Heart right ventricle (tissue), 16 donors: ENCODE results near the gene DENND5A. TPM values are rescaled to one million over a fixed set of nuclear protein-coding genes. Genes with fewer than 3 reads are reported as not detected.

Experiments used
- ATAC-seq, 8 donors: fragments of 200-7000 bp; cut with Tn5 transposase; one replicate each; pipeline ENCODE4 v1.9.1; 2020; ENCODE audit warnings: mild to moderate bottlenecking in 8 of 8, moderate library complexity in 8 of 8, moderate number of reproducible peaks in 1 of 8
- DNase-seq, 2 donors: peaks; one replicate each; pipeline ENCODE4 v3.0.0-alpha.2; 2020
- H3K27ac ChIP-seq, 10 donors: fragments of 200-600 bp; sonication (generic) in 2 of 10; one replicate each; pipeline versions ENCODE4 v1.5.0 to v1.8.0; 2020 to 2022; ENCODE audit warnings: mild to moderate bottlenecking in 3 of 10
- H3K27me3 ChIP-seq, 7 donors: fragments of 200-600 bp; one replicate each; pipeline ENCODE4 v1.8.0; 2021 to 2022; ENCODE audit warnings: mild to moderate bottlenecking in 2 of 7
- H3K36me3 ChIP-seq, 9 donors: fragments of 200-600 bp; sonication (generic) in 1 of 9; one replicate each; pipeline versions ENCODE4 v1.5.0 to v1.8.0; 2020 to 2022; ENCODE audit warnings: mild to moderate bottlenecking in 2 of 9
- H3K4me1 ChIP-seq, 9 donors: fragments of 200-600 bp; sonication (generic) in 1 of 9; one replicate each; pipeline versions ENCODE4 v1.5.0 to v1.8.0; 2020 to 2022; ENCODE audit warnings: mild to moderate bottlenecking in 4 of 9
- H3K4me3 ChIP-seq, 10 donors: fragments of 200-600 bp; sonication (generic) in 2 of 10; one replicate each; pipeline versions ENCODE4 v1.5.0 to v1.8.0; 2020 to 2022; ENCODE audit warnings: mild to moderate bottlenecking in 7 of 10, moderate library complexity in 2 of 10
- H3K9me3 ChIP-seq, 11 donors: fragments of 200-600 bp in 10 of 11; sonication (generic) in 2 of 11; one replicate each; pipeline versions ENCODE4 v1.5.0 to v1.8.0; 2013 to 2022; ENCODE audit warnings: mild to moderate bottlenecking in 2 of 11, control low read depth in 1 of 11, moderate library complexity in 1 of 11
- WGBS, 2 donors: extraction: QIAGEN DNeasy Blood & Tissue Kit; methylation state at CpG; one replicate each; pipeline ENCODE4 v1.1.7; 2013; ENCODE audit warnings: inconsistent platforms in 1 of 2; 5-methylcytosine and 5-hydroxymethylcytosine counted together
- intact Hi-C, 10 donors: fragments of 100-400 bp; cut with DNase I; formaldehyde crosslinking; loops; one replicate each; pipeline versions ENCODE4 v1.11.1 to v1.14.2; 2022
- polyA plus RNA-seq, 2 donors: library from polyadenylated mRNA; stranded (reverse); fragments of 200-250 nt; gene quantifications; one replicate each; pipeline ENCODE4 v1.2.3, GENCODE V29; 2013
- total RNA-seq, 10 donors: library from RNA; stranded (reverse); fragmentation: NEBNext Ultra II Directional in 3 of 10; extraction: Animal tissue kit (Norgen Biotek cat#: 25700) in 3 of 10; gene quantifications; one replicate each; pipeline versions ENCODE4 v1.2.1 to v1.2.4, GENCODE V29; 2021 to 2023
- TF ChIP-seq, protein P1 (sequence below), 9 donors: fragments of 200-600 bp; sonication (generic) in 2 of 9; IDR thresholded peaks; one replicate each; pipeline versions ENCODE4 v1.5.0 to v1.8.0; 2021 to 2022; ENCODE audit warnings: antibody characterized with exemption in 9 of 9, mild to moderate bottlenecking in 5 of 9, moderate library complexity in 1 of 9
- donor health status: Arrhythmogenic right ventricular cardiomyopathy.
- donor health status: ischemic (EF 13 %, LVEDD 7.1; RV severe dilation, severe dysfunction).
- donor health status: healthy with polysubstance abuse.
- donor health status: DM: no; HTN: yes; CAD: no.
- donor health status: DM: no; HTN: no; CAD: no.
- donor health status: ischemic (EF 25% LVEDD 6.9; RV normal size, moderate dysfunction).
- donor health status: ischemic (EF 25% LVEDD 5.7; RV mildly dilated, moderate dysfunction).
- donor health status: healthy.
- donor health status: DM: yes; HTN: yes; CAD: no.
- donor health status: Ischemic cardiomyopathy.
- donor health status: ischemic (EF 35%, LVEDD 5.7; RV mildly dilated, moderate dysfunction).
- donor health status: nonischemic (EF 11% LVEDD 7.7; RV severe dilation, severe dysfunction).
- donor health status: DM: yes; HTN: yes; CAD: no.
- donor health status: PGD.
- donor health status: ischemic (EF 29% LVEDD 5.4; RV normal size, mild dysfunction).
- donor health status: nonischemic (EF 23%, LVEDD 6.1; RV moderate dilation, normal function).

DENND5A gene
- total and polyA plus RNA-seq, 12 donors: 48.9 to 178 (median 114) TPM

DNA sequence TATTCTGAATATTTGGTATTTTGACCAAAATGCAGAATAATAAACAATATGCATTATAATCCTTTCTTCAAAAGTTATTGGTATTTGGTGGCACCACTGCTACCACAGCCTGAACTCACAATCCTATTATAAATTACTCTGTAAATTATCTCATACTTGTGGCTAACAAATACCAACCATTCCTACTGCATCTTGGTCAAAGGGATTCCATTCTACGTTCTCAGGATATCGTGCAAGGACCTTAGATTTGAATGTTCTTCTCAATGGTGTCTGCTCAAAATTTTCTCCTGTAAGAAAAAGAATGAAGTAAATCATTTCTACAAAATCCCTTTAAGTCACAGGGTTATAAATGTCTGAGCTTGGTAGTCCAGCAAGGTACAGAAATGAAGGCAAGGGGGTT lies 58.7 kb downstream of the DENND5A start:
- Histone ChIP-seq H3K27ac (peak overlapping the region in 3 of 10 donors; percentile 1 to 32 (median 13)), H3K4me1 (peaks cover 6 to 87% (median 49%) of the 10 kb centered on the region in 9 donors), H3K4me3 (no peak overlapping the region), H3K9me3 (no peaks in the 10 kb centered on the region), H3K27me3 (no peaks in the 10 kb centered on the region), H3K36me3 (peaks cover 0 to 53% (median 13%) of the 10 kb centered on the region in 9 donors)
- TF ChIP-seq, protein P1, sequence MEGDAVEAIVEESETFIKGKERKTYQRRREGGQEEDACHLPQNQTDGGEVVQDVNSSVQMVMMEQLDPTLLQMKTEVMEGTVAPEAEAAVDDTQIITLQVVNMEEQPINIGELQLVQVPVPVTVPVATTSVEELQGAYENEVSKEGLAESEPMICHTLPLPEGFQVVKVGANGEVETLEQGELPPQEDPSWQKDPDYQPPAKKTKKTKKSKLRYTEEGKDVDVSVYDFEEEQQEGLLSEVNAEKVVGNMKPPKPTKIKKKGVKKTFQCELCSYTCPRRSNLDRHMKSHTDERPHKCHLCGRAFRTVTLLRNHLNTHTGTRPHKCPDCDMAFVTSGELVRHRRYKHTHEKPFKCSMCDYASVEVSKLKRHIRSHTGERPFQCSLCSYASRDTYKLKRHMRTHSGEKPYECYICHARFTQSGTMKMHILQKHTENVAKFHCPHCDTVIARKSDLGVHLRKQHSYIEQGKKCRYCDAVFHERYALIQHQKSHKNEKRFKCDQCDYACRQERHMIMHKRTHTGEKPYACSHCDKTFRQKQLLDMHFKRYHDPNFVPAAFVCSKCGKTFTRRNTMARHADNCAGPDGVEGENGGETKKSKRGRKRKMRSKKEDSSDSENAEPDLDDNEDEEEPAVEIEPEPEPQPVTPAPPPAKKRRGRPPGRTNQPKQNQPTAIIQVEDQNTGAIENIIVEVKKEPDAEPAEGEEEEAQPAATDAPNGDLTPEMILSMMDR (IDR thresholded peaks at IDR 0.05): no peak
- intact Hi-C loops: loop anchor here in 4 of 10 donors (5.0 to 10.0 kb wide), 3 partner anchors 48 to 66 kb away; partner anchors contain the start of gene DENND5A (in 2 of the 4)
- no peak for ATAC-seq
- WGBS, 2 donors: 32 to 47% methylated on average over 2 of the region's 2 CpGs
- no peak for DNase-seq

DNA sequence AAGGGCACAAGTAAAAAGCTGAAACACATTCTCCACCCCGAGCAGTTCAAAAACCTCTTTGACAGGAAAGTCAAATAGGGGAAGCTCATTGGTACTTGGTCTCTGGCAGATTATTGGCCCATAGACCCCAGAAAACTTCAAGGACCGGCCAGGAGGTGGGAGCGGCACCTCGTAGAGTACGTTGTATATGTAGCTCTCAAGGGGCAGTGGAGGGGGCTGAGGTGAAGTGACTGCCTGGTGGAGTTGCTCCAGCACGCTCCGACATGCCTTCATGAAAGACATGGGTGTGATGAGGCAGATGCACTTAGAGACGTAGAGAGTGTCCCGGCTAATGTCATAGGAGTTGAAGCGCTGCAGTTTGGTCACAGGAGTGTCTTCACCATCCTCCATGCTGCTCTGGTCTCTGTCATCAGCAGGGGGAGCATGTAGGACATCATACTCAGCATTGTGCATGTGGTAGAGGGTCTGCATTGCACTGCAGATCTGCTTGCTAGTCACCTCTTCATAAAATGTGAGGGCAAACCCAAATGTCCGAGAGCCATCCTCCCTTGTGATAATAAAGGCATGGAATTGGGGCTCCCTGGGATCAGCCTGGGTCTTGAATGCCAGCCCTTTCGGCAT lies 61.3 kb downstream of the DENND5A start:
- peaks cover 0 to 64% (median 13%) of the 10 kb centered on the region in 9 donors for H3K36me3 ChIP-seq
- peak overlapping the region in 1 of 10 donors; percentile 77 for H3K27ac ChIP-seq
- H3K4me1 ChIP-seq: peaks cover 3 to 78% (median 39%) of the 10 kb centered on the region in 9 donors
- TF ChIP-seq, protein P1 (IDR thresholded peaks at IDR 0.05): peak in 7 of 9 donors; percentile 8 to 55 (median 41)
- DNase-seq: peak in 1 of 2 donors; percentile 12
- H3K27me3 ChIP-seq: no peaks in the 10 kb centered on the region
- WGBS, 2 donors: 68 to 73% methylated on average over 12 of the region's 12 CpGs
- no peak overlapping the region for H3K4me3 ChIP-seq
- no peaks in the 10 kb centered on the region for H3K9me3 ChIP-seq
- peak; percentile 40 to 75 (median 65) for ATAC-seq
- intact Hi-C loops: loop anchor here in 4 of 10 donors (5.0 to 10.0 kb wide), 3 partner anchors 51 to 61 kb away; partner anchors contain the start of gene DENND5A (in 2 of the 4)

DNA sequence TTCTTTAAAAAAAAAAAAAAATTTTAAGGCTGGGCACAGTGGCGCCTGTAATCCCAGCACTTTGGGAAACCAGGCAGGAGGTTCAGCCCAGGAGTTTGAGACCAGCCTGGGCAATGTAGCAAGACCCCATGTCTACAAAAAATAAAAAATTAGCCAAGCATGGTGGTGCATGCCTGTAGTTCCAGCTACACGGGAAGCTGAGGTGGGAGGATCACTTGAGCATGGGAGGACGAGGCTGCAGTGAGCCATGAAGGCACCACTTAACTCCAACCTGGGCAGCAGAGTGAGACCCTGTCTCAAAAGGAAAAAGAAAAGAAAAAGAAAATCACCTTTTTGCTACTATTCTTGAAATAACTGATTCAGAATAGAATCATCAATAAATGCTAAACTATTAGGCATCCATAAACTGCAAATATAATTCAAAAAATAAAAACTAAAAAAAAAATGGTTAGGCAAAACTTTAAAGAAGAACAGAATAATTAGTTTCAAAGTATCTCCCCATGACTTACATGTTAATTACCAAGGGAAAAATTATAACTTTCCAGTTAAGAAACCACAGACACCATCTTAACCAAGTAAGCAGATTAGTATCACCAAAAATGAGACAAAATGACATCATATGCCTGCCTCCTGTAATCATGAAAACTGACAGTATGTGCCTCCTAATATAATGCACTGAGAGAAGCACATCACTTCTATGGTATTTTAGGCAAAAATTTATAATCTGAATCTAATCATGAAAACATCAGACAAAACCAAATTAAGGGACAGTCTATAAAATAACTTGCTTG lies 63.6 kb downstream of the DENND5A start:
- Histone ChIP-seq H3K27me3 (no peaks in the 10 kb centered on the region), H3K4me3 (no peak overlapping the region), H3K36me3 (peaks cover 0 to 81% (median 13%) of the 10 kb centered on the region in 9 donors), H3K27ac (peak overlapping the region in 1 of 10 donors; percentile 77), H3K9me3 (no peaks in the 10 kb centered on the region), H3K4me1 (peaks cover 0 to 60% (median 20%) of the 10 kb centered on the region in 9 donors)
- ATAC-seq (no peak), DNase-seq (no peak)
- intact Hi-C loops: loop anchor here in 4 of 10 donors (5.0 to 10.0 kb wide), 3 partner anchors 53 to 63 kb away; partner anchors contain the start of gene DENND5A (in 2 of the 4)
- TF ChIP-seq, protein P1 (IDR thresholded peaks at IDR 0.05): no peak
- WGBS, 2 donors: 83 to 85% methylated on average over 3 of the region's 3 CpGs

DNA sequence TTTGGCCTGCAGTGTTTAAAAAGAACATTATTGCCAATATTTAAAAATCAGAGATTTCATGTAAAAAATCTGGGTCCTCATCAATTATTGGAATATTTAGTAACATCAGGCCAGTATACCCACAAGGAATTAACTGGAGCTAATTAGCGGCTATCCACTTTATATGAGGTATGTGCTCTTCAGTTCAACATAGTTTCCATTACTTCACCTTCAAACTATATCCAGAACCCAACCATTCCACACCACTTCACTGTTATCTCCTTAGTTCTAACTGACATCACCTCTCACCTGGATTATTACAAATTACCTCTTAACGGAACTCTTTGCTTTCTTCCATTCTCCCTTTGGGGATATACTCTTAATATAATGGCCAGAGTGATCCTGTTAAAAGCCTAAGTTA lies 64.7 kb downstream of the DENND5A start:
- Histone ChIP-seq H3K27ac (peak overlapping the region in 5 of 10 donors; percentile 12 to 77 (median 16)), H3K4me1 (peaks cover 0 to 49% (median 10%) of the 10 kb centered on the region in 9 donors), H3K4me3 (no peak overlapping the region), H3K9me3 (no peaks in the 10 kb centered on the region), H3K27me3 (no peaks in the 10 kb centered on the region), H3K36me3 (peaks cover 0 to 81% (median 8%) of the 10 kb centered on the region in 9 donors)
- TF ChIP-seq, protein P1 (IDR thresholded peaks at IDR 0.05): no peak
- intact Hi-C loops: loop anchor here in 4 of 10 donors (5.0 to 10.0 kb wide), 3 partner anchors 54 to 64 kb away; partner anchors contain the start of gene DENND5A (in 2 of the 4)
- DNase-seq (no peak), ATAC-seq (peak in 5 of 8 donors; percentile 49 to 66 (median 58))
- 53 to 66% methylated on average over 2 of the region's 2 CpGs for WGBS, 2 donors
